Measurements from ENCODE around the gene RBMS3. TPM values are rescaled to one million over a fixed set of nuclear protein-coding genes. Genes with fewer than 3 reads are reported as not detected.

RBMS3 gene
- total RNA-seq, 1 donor = 81.1 TPM

- Histone ChIP-seq H2AFZ (ENCODE audit: low read length) (no peak overlapping the region), H3K27me3 (ENCODE audit: insufficient read depth, low read length) (no peaks in the 10 kb centered on the region), H3K4me3 (ENCODE audit: insufficient read depth, low read length) (no peak overlapping the region), H3K27ac (ENCODE audit: low read depth, low read length) (peak overlapping the region; percentile 41), H3K4me1 (ENCODE audit: insufficient read depth, low read length) (peaks cover 34% of the 10 kb centered on the region), H3K36me3 (ENCODE audit: insufficient read depth, low read length) (no peaks in the 10 kb centered on the region), H3K9me3 (ENCODE audit: low read depth, low read length) (no peaks in the 10 kb centered on the region), H3K79me2 (ENCODE audit: insufficient read depth, low read length) (no peaks in the 10 kb centered on the region), H4K20me1 (ENCODE audit: insufficient read depth, low read length) (no peaks in the 10 kb centered on the region), H3K4me2 (ENCODE audit: insufficient read depth, low read length) (peak overlapping the region; percentile 18)
- TF ChIP-seq, protein P1, sequence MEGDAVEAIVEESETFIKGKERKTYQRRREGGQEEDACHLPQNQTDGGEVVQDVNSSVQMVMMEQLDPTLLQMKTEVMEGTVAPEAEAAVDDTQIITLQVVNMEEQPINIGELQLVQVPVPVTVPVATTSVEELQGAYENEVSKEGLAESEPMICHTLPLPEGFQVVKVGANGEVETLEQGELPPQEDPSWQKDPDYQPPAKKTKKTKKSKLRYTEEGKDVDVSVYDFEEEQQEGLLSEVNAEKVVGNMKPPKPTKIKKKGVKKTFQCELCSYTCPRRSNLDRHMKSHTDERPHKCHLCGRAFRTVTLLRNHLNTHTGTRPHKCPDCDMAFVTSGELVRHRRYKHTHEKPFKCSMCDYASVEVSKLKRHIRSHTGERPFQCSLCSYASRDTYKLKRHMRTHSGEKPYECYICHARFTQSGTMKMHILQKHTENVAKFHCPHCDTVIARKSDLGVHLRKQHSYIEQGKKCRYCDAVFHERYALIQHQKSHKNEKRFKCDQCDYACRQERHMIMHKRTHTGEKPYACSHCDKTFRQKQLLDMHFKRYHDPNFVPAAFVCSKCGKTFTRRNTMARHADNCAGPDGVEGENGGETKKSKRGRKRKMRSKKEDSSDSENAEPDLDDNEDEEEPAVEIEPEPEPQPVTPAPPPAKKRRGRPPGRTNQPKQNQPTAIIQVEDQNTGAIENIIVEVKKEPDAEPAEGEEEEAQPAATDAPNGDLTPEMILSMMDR (IDR thresholded peaks at IDR 0.05; ENCODE audit: extremely low read depth, low read depth, low read length) = no peak
- DNase-seq (ENCODE audit: insufficient read length, low spot score, missing footprints) = no peak
Observed at GRCh38 chr3:29764041-29764440, 483.2 kb downstream of the RBMS3 start.

DNA sequence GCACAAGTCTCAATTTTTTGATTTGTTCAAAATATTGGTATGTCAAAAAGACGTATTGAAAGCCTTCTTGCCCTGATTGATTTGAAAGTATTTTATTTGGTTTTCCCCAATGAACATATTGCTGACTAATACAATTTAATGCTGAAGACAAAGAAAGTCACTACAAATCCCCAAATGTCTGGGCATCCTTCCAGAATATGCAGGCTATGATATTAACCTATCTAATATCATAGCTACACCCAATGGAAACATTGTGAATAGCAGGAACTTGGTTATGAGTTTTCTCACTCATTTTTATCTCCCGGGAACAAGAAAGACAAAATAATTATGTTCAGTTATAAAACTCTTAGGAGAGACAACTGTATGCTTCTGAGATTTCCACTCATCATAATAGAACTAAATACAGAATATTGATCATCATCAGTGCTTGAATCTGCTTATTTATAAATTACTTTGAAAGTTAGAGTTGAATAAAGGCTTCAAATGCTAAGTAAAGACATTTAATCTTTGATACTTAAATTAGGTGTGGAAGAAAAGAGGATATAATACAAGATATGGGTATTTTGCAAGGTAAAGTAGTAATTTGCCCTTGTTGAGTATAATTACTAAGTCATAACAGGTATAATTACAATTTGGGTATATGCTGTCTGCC is 483.9 kb downstream of the RBMS3 start:
- TF ChIP-seq, protein P1 (IDR thresholded peaks at IDR 0.05; ENCODE audit: extremely low read depth, low read depth, low read length) = peak; percentile 84
- Histone ChIP-seq H3K27me3 (ENCODE audit: insufficient read depth, low read length) (no peaks in the 10 kb centered on the region), H4K20me1 (ENCODE audit: insufficient read depth, low read length) (no peaks in the 10 kb centered on the region), H3K36me3 (ENCODE audit: insufficient read depth, low read length) (no peaks in the 10 kb centered on the region), H3K27ac (ENCODE audit: low read depth, low read length) (peak overlapping the region; percentile 41), H3K4me3 (ENCODE audit: insufficient read depth, low read length) (no peak overlapping the region), H3K4me1 (ENCODE audit: insufficient read depth, low read length) (peaks cover 27% of the 10 kb centered on the region), H3K4me2 (ENCODE audit: insufficient read depth, low read length) (peak overlapping the region; percentile 18), H3K79me2 (ENCODE audit: insufficient read depth, low read length) (no peaks in the 10 kb centered on the region), H2AFZ (ENCODE audit: low read length) (no peak overlapping the region), H3K9me3 (ENCODE audit: low read depth, low read length) (no peaks in the 10 kb centered on the region)
- DNase-seq (ENCODE audit: insufficient read length, low spot score, missing footprints) = no peak

GRCh38 chr3:29771602-29772001 is 490.7 kb downstream of the RBMS3 start:
- Histone ChIP-seq H3K27me3 (ENCODE audit: insufficient read depth, low read length) (no peaks in the 10 kb centered on the region), H3K4me2 (ENCODE audit: insufficient read depth, low read length) (no peak overlapping the region), H3K79me2 (ENCODE audit: insufficient read depth, low read length) (no peaks in the 10 kb centered on the region), H4K20me1 (ENCODE audit: insufficient read depth, low read length) (no peaks in the 10 kb centered on the region), H3K4me1 (ENCODE audit: insufficient read depth, low read length) (no peaks in the 10 kb centered on the region), H2AFZ (ENCODE audit: low read length) (no peak overlapping the region), H3K9me3 (ENCODE audit: low read depth, low read length) (no peaks in the 10 kb centered on the region), H3K36me3 (ENCODE audit: insufficient read depth, low read length) (no peaks in the 10 kb centered on the region), H3K27ac (ENCODE audit: low read depth, low read length) (no peak overlapping the region), H3K4me3 (ENCODE audit: insufficient read depth, low read length) (no peak overlapping the region)
- TF ChIP-seq, protein P1 (IDR thresholded peaks at IDR 0.05; ENCODE audit: extremely low read depth, low read depth, low read length) = no peak
- no peak for DNase-seq (ENCODE audit: insufficient read length, low spot score, missing footprints)

GRCh38 chr3:29772436-29772835 is 491.6 kb downstream of the RBMS3 start:
- no peaks in the 10 kb centered on the region for H3K9me3 ChIP-seq (ENCODE audit: low read depth, low read length)
- DNase-seq (ENCODE audit: insufficient read length, low spot score, missing footprints) = no peak
- H3K79me2 ChIP-seq (ENCODE audit: insufficient read depth, low read length) = no peaks in the 10 kb centered on the region
- H3K27me3 ChIP-seq (ENCODE audit: insufficient read depth, low read length) = no peaks in the 10 kb centered on the region
- H3K4me3 ChIP-seq (ENCODE audit: insufficient read depth, low read length) = no peak overlapping the region
- H3K27ac ChIP-seq (ENCODE audit: low read depth, low read length) = no peak overlapping the region
- H4K20me1 ChIP-seq (ENCODE audit: insufficient read depth, low read length) = no peaks in the 10 kb centered on the region
- no peak overlapping the region for H3K4me2 ChIP-seq (ENCODE audit: insufficient read depth, low read length)
- TF ChIP-seq, protein P1 (IDR thresholded peaks at IDR 0.05; ENCODE audit: extremely low read depth, low read depth, low read length) = no peak
- no peaks in the 10 kb centered on the region for H3K4me1 ChIP-seq (ENCODE audit: insufficient read depth, low read length)
- no peaks in the 10 kb centered on the region for H3K36me3 ChIP-seq (ENCODE audit: insufficient read depth, low read length)
- no peak overlapping the region for H2AFZ ChIP-seq (ENCODE audit: low read length)

Data from osteoblast (primary cell).